Activated CD4-positive, alpha-beta T cell treated with anti-CD3 and anti-CD28 coated beads for 4 hours (primary cell): ENCODE results near the gene OR6C74.

ENCODE experiments used
- DNase-seq, 2 donors: peaks; one replicate each; pipeline ENCODE4 v3.0.0-alpha.2; 2020

OR6C74 gene

GRCh38 chr12:55244309-55244708 is at the start of gene OR6C74:
OR6C74 (plus strand) TSS chr12:55244609; CDS start chr12:55247288, 2,679 bp downstream.
- DNase-seq: no peak

- no peak for DNase-seq
Observed at GRCh38 chr12:55220725-55221124, 23.7 kb upstream of the OR6C74 start, which contains the start of gene OR10A7. OR10A7 (plus strand) TSS chr12:55221025; CDS start chr12:55221025, 0 bp downstream.

- no peak for DNase-seq
Observed at GRCh38 chr12:55226523-55226922, 17.9 kb upstream of the OR6C74 start.

GRCh38 chr12:55227643-55228042 is 16.8 kb upstream of the OR6C74 start:
- no peak for DNase-seq

- DNase-seq: no peak
Observed at GRCh38 chr12:55246159-55246558, 1.8 kb downstream of the OR6C74 start.

GRCh38 chr12:55250944-55251343 is 6.5 kb downstream of the OR6C74 start:
- DNase-seq: no peak

- DNase-seq: no peak
Observed at GRCh38 chr12:55253281-55253680, 8.9 kb downstream of the OR6C74 start.

- DNase-seq: no peak
Observed at GRCh38 chr12:55256831-55257230, 12.4 kb downstream of the OR6C74 start.

GRCh38 chr12:55258303-55258702 is 13.9 kb downstream of the OR6C74 start:
- DNase-seq: no peak

- DNase-seq: no peak
Observed at GRCh38 chr12:55280991-55281390, 36.6 kb downstream of the OR6C74 start.

- no peak for DNase-seq
Observed at GRCh38 chr12:55289999-55290398, 45.6 kb downstream of the OR6C74 start.
